ENCODE results near the gene SUSD3.

DNA sequence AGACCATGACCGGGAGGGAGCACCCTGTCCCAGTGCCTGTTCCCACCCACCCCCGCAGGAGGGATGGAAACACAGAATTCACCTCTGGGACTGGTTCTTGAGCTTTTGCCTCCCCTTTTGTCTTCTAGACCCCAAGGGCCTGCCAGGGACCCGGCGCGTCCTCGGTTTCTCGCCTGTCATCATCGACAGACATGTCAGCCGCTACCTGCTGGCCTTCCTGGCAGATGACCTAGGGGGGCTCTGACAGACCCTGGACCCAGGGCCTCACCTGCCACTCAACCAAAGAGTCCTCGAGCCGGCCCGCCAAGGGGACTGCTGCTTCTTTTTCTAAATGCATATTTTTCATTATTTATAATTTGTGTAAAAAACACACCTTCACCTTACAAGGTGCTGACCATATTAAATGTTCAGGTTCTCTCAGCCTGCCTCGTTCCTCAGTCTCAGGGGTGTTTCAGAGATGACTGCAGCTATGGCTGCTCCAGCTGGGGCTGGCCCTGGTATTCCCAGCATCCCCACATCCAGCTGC is 54.4 kb downstream of the SUSD3 start:
- no peak for TF ChIP-seq CTCF (conservative IDR thresholded peaks at IDR 0.05; ENCODE audit: low read depth, low read length)
- TF ChIP-seq EZH2 (IDR thresholded peaks at IDR 0.05; ENCODE audit: borderline replicate concordance, low read depth, low read length, poor library complexity, severe bottlenecking): no peak

All from A673 (cell line).